Measurements from ENCODE around the gene RIF1.

Gene RIF1

DNA sequence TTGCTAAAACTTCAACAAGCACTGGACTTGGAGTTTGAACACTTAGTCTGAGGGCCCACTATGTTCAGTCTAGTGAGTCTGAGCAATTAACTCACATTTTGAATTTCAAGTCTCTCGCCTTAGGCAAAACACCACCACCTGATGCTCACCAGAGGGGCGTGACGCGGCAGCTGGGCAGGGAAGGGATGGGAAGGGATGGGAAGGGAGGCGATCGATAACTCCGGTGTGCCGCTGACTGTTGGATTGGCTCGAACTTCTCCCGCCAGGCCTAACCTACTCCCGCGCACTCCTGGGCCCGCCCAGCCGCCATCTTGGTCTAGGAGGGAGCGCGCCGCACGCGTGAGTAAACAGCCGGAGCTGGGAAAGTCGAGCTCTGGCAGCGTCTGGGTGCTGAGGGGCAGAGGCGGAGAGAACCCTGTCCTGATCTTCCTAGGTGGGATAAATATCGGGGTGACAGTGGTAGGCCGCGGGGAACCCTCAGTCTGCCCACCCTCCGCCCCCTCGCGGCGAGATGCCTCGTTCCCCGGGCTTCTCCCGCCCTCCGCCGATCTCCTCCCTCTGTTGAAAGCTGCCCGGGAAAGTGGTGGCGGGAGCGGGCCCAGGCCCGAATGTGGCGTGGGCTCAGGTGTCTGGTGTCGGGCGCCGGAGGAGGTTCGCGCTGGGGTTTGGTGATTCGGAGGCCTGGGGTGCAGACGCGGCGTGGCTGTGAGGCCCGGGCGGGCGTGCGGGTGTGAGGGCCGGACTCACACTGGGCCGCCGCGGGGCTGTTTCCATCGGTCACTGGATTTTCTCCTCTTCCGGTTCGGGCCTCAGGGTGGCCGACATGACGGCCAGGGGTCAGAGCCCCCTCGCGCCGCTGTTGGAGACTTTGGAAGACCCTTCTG, at the start of gene RIF1:
Gene RIF1 (plus strand): TSS at position 302 of the 884 bp plus-strand sequence. CDS start 522 bp downstream, at position 824.
- DNase-seq (ENCODE audit: insufficient read length, low spot score) (peak; percentile 82), FAIRE-seq (peak; percentile 97)
- TF ChIP-seq POLR2A (IDR thresholded peaks at IDR 0.05; ENCODE audit: low read depth, low read length), result peak; percentile 51

GRCh38 chr2:151361674-151362370, 47.9 kb upstream of the RIF1 start:
- DNase-seq (ENCODE audit: insufficient read length, low spot score), result no peak
- FAIRE-seq, result no peak
- no peak for TF ChIP-seq POLR2A (IDR thresholded peaks at IDR 0.05; ENCODE audit: low read depth, low read length)

DNA sequence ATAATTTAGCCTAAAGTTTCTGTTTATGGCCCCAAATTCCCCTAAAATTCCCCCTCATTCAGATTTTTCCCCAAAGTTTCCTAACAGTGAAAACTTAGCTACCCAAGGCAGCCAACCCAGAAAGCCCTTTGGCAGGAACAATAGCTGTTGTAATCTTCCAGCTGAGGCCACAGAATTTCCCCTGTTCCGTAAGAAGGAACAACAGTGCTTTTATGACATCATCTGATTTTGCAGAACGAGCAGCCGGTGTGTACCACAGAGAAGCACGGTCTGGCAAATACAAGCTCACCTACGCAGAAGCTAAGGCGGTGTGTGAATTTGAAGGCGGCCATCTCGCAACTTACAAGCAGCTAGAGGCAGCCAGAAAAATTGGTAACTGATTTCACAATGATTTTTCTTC, 46.0 kb upstream of the RIF1 start:
- DNase-seq (ENCODE audit: insufficient read length, low spot score), result no peak
- FAIRE-seq, result no peak
- no peak for TF ChIP-seq POLR2A (IDR thresholded peaks at IDR 0.05; ENCODE audit: low read depth, low read length)

DNA sequence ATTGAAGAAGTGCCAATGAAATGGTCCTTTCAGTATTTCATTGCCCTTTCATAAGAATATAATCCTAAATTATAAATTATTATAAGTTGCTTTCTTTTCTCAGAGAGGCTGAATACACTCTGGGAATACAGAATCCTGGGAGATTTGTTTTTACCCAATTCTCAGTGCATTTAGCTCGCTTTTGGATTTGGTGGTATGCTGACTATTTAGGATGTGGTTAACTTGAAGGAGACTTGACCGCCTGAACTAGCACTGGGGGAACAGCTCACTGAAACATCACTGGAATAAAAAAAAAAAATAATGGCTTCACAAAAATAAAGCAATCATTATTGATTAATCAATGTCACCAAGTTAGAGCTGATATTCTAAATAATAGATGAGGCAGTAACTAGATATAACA, 42.1 kb upstream of the RIF1 start:
- DNase-seq (ENCODE audit: insufficient read length, low spot score), result no peak
- no peak for TF ChIP-seq POLR2A (IDR thresholded peaks at IDR 0.05; ENCODE audit: low read depth, low read length)

GRCh38 chr2:151374436-151374835, 35.3 kb upstream of the RIF1 start:
- peak; percentile 81 for FAIRE-seq
- peak; percentile 45 for DNase-seq (ENCODE audit: insufficient read length, low spot score)
- no peak for TF ChIP-seq POLR2A (IDR thresholded peaks at IDR 0.05; ENCODE audit: low read depth, low read length)

More for the DNA sequence above, 42.1 kb upstream of the RIF1 start:
- FAIRE-seq, result no peak

DNA sequence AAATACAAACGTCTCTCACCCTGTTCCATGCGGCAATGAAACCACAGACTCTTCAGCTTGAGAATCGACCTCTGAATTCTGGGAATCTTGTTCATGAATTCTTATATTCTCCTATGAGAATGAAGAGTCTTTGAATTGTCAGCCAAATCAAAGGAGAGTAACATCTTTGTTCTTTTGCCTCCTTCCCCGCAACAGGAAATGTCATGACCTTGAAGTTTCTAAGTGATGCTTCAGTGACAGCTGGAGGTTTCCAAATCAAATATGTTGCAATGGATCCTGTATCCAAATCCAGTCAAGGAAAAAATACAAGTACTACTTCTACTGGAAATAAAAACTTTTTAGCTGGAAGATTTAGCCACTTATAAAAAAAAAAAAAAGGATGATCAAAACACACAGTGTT, 30.5 kb upstream of the RIF1 start:
- TF ChIP-seq POLR2A (IDR thresholded peaks at IDR 0.05; ENCODE audit: low read depth, low read length), result no peak
- DNase-seq (ENCODE audit: insufficient read length, low spot score), result no peak
- FAIRE-seq, result no peak

DNA sequence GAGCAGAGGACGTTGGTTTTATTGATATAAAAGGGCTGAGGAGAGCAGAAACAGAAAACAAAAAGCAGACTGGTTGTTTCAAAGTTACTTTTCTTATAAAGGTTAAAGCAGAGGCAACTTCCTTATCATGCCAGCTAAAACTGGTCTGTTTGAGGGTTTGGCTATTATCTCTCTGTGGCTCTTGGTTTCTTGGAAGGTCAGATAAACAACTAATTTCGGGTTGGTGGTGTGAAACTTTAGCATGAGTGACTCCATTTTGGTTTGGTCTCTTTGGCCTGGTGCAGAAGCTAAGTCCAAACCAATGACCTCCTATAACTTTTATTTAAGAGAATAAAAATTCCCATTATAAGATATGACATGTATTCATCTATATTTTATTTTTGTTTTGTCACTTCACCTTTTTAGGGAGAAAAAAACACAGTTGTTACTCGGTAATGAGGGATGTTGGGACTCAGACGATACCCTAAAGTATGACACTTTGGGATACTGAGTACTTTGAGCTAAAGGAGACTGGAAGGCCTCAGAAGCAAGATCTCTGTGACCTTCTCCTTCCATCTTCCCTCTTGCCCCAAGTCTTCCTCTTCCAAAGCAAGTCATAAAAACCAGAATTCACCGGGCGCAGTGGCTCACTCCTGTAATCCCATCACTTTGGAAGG, 29.0 kb upstream of the RIF1 start:
- DNase-seq (ENCODE audit: insufficient read length, low spot score), result no peak
- no peak for FAIRE-seq
- TF ChIP-seq POLR2A (IDR thresholded peaks at IDR 0.05; ENCODE audit: low read depth, low read length), result no peak

GRCh38 chr2:151381266-151381665, 28.4 kb upstream of the RIF1 start:
- FAIRE-seq (no peak), DNase-seq (ENCODE audit: insufficient read length, low spot score) (no peak)
- no peak for TF ChIP-seq POLR2A (IDR thresholded peaks at IDR 0.05; ENCODE audit: low read depth, low read length)

DNA sequence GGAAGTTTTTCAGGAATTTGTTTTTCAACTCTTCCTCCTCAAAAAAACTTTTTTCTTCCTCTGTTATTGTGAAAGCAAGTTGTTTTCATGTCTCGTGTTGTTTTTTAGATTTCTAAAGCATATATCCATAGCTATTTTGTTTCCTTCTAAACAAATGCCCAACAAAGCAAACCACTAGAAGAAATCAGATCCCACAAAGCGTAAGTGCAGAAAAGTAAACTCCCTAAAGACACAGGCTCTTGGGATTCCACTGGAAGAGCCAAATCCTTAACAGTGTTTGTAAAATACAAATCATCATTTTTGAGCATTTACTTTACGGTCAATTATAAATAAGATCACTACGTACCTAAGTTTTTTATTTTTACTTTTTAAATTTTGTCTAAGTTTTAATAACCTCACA, 21.7 kb upstream of the RIF1 start:
- TF ChIP-seq POLR2A (IDR thresholded peaks at IDR 0.05; ENCODE audit: low read depth, low read length), result no peak
- FAIRE-seq (no peak), DNase-seq (ENCODE audit: insufficient read length, low spot score) (no peak)

GRCh38 chr2:151391436-151391835, 18.3 kb upstream of the RIF1 start:
- DNase-seq (ENCODE audit: insufficient read length, low spot score) (no peak), FAIRE-seq (no peak)
- no peak for TF ChIP-seq POLR2A (IDR thresholded peaks at IDR 0.05; ENCODE audit: low read depth, low read length)

GRCh38 chr2:151394509-151394908, 15.2 kb upstream of the RIF1 start:
- no peak for TF ChIP-seq POLR2A (IDR thresholded peaks at IDR 0.05; ENCODE audit: low read depth, low read length)
- DNase-seq (ENCODE audit: insufficient read length, low spot score) (no peak), FAIRE-seq (no peak)

DNA sequence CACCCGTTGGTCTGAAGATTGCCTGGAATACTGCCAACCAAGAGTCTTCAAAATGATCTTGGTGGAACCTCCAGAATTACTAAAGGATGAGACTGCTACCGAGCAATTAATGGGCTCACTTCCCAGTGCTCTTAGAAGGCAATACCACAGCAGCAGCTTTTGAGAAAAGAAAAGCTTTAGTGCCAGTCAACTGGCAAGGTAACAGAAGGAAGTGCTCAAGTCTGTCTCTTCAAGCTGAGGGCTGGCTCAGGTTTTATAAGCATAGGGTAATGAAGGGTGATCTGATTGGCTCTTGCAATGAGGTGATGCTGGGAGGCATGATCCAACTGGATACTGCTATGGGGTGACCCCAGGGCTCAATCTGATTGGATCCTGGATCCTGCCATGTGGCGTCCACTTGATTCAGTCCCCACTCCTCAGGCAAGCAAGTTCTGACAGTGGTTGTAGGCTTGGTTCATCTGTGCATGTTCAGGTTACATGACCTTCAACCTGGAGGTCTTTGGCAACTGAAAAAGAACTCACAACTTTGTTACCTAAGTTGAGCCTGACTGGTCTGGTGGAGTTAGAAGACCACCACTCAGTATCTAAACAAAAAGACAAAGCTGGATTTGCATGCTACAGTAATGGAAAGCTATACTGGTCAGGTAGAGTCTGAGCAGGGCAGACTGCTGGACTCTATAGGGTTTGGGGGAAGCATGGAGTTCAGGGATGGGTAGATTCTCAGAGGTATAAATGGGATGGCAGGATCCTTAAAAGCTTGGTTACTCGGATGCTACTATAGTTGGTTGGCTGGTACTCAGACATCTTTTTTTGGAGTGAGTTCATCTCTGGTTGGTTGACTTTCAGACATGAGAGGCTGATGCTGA, 14.0 kb upstream of the RIF1 start:
- no peak for DNase-seq (ENCODE audit: insufficient read length, low spot score)
- no peak for FAIRE-seq
- no peak for TF ChIP-seq POLR2A (IDR thresholded peaks at IDR 0.05; ENCODE audit: low read depth, low read length)

DNA sequence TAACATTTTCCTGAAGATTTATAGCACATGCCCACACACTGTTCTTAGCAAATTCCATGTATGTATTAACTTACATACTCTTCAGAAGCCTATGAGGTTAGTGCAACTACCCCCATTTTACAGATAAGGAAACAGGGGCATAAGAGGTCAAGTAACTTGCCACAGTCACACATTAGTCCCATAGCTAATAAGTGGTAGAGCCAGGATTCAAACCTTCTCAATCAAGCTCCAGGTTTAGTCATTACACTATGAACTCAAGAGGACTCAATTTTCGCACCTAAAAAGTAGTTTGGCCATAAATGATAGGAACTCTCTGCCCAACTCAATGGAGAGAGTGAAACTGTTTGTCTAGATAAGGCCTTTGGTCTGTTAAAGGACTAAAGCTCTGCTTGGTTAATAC, 9.7 kb upstream of the RIF1 start:
- no peak for FAIRE-seq
- DNase-seq (ENCODE audit: insufficient read length, low spot score), result no peak

More for the DNA sequence above, 9.7 kb upstream of the RIF1 start:
- no peak for TF ChIP-seq POLR2A (IDR thresholded peaks at IDR 0.05; ENCODE audit: low read depth, low read length)
